ENCODE data around the gene HSPG2.

GRCh38 chr1:21865943-21866706, 71.0 kb downstream of the HSPG2 start:
- TF ChIP-seq POLR2A (IDR thresholded peaks at IDR 0.05; ENCODE audit: low read depth, low read length) (no peak), CHD4 (IDR thresholded peaks at IDR 0.05) (no peak), MEF2A (IDR thresholded peaks at IDR 0.05; ENCODE audit: insufficient read depth, low read depth, low read length) (no peak), EP300 (IDR thresholded peaks at IDR 0.05; ENCODE audit: borderline replicate concordance in 1 of 2, control insufficient read depth in 1 of 2, low read depth in 2 of 2, low read length in 2 of 2) (0 out of 4 replicates have a peak, but pooled peaks of 1 of the 2 experiments have one; percentile 35)

Data from GM12878 (cell line).